Endothelial cell of umbilical vein (primary cell): ENCODE measurements around the gene ATG101. TPM values are rescaled to one million over a fixed set of nuclear protein-coding genes. Genes with fewer than 3 reads are reported as not detected.
A peak's percentile ranks its signal among the peaks of the same experiment; 100 is the strongest.

Experiments
- BruUV-seq: library from RNA; stranded (reverse); fragments of 400-500 nt; replicated peaks from 2 replicates; lab custom pipeline; 2021; lab: Mats Ljungman, UMichigan
- CTCF ChIA-PET: fragments of 300-600, 350-600 bp; sonication (Branson Sonifier 250); formaldehyde crosslinking; loops from one replicate; lab custom pipeline; 2021; ENCODE audit warnings: antibody characterized with exemption, inconsistent platforms; lab: Charles Lee
- POLR2A ChIA-PET: fragments of 300-600, 350-600 bp; sonication (Branson Sonifier 250); formaldehyde crosslinking; loops from one replicate; lab custom pipeline; 2021; ENCODE audit warnings: antibody characterized with exemption, inconsistent platforms; lab: Charles Lee
- DNase-seq: peaks from one replicate; pipeline ENCODE4 v3.0.0-alpha.2; 2011; ENCODE audit warnings: low read depth, low spot score
- FAIRE-seq: peaks from 2 replicates; lab custom pipeline; 2011; peaks lifted over from hg19 to GRCh38; lab: Jason Lieb, UNC
- H2AFZ ChIP-seq: 2 replicates; pipeline ENCODE4 v1.6.0; 2012; ENCODE audit warnings: low read depth, low read length, control low read depth, inconsistent platforms
- H3K27ac ChIP-seq: 2 replicates; pipeline ENCODE4 v1.5.1; 2011; ENCODE audit warnings: low read depth, mild to moderate bottlenecking, control low read depth, low read length, moderate library complexity; ENCODE audit not compliant: insufficient read depth
- H3K27me3 ChIP-seq, 2 experiments: 2 replicates each; pipeline versions ENCODE4 v1.6.0 to v1.6.1; 2011; ENCODE audit warnings: low read length in 2 of 2, mixed read lengths in 1 of 2; ENCODE audit not compliant: control insufficient read depth in 2 of 2, insufficient read depth in 2 of 2
- H3K36me3 ChIP-seq, 2 experiments: 2 replicates in 1 of 2; 3 replicates in 1 of 2; pipeline ENCODE4 v1.5.1; 2011; ENCODE audit warnings: low read length in 2 of 2, mild to moderate bottlenecking in 1 of 2, moderate library complexity in 1 of 2; ENCODE audit not compliant: control insufficient read depth in 2 of 2, insufficient read depth in 2 of 2; ENCODE audit errors: extremely low read depth in 1 of 2
- H3K4me1 ChIP-seq: 3 replicates; pipeline ENCODE4 v1.5.1; 2011; ENCODE audit warnings: mild to moderate bottlenecking, low read length; ENCODE audit not compliant: control insufficient read depth, insufficient read depth; ENCODE audit errors: extremely low read depth
- H3K4me2 ChIP-seq: 2 replicates; pipeline ENCODE4 v1.6.1; 2011; ENCODE audit warnings: low read length, control low read depth, mixed read lengths; ENCODE audit not compliant: insufficient read depth
- H3K4me3 ChIP-seq, 3 experiments: fragments of 200-600 bp in 1 of 3; sonication (generic), shearing (Covaris generic) in 1 of 3; replicated peaks in 1 of 3; 2 replicates each; pipeline ENCODE4 v1.5.1; 2011 to 2016; ENCODE audit warnings: control low read depth in 3 of 3, low read length in 3 of 3, mild to moderate bottlenecking in 2 of 3, inconsistent platforms in 1 of 3, low read depth in 1 of 3, moderate library complexity in 1 of 3; ENCODE audit not compliant: insufficient read depth in 1 of 3
- H3K79me2 ChIP-seq: 2 replicates; pipeline ENCODE4 v1.6.0; 2012; ENCODE audit warnings: low read length, inconsistent platforms; ENCODE audit not compliant: control insufficient read depth, insufficient read depth
- H3K9ac ChIP-seq: replicated peaks from 2 replicates; pipeline ENCODE3; 2011; ENCODE audit warnings: low read length, control low read depth; ENCODE audit not compliant: insufficient read depth; ENCODE audit errors: extremely low read depth
- H3K9me1 ChIP-seq: replicated peaks from 3 replicates; pipeline ENCODE4 v1.6.0; 2011; ENCODE audit warnings: mild to moderate bottlenecking, low read length; ENCODE audit not compliant: control insufficient read depth, insufficient read depth; ENCODE audit errors: extremely low read depth
- H3K9me3 ChIP-seq: replicated peaks from 2 replicates; pipeline ENCODE4 v1.5.1; 2012; ENCODE audit warnings: low read length, inconsistent platforms; ENCODE audit not compliant: control insufficient read depth, insufficient read depth
- H4K20me1 ChIP-seq: replicated peaks from 2 replicates; pipeline ENCODE3; 2011; ENCODE audit warnings: mild to moderate bottlenecking, low read length; ENCODE audit not compliant: control insufficient read depth, insufficient read depth; ENCODE audit errors: extremely low read depth
- CTCF ChIP-seq, 2 donors: IDR thresholded peaks; 1 replicate in 1 of 2; 2 replicates in 1 of 2; pipeline ENCODE4 v1.5.1; 2011; ENCODE audit warnings: low read length in 2 of 2, mild to moderate bottlenecking in 2 of 2, moderate library complexity in 2 of 2, control low read depth in 1 of 2, inconsistent platforms in 1 of 2, low read depth in 1 of 2; ENCODE audit not compliant: insufficient read depth in 1 of 2; ENCODE audit errors: extremely low read depth in 1 of 2
- GATA2 ChIP-seq: IDR thresholded peaks from 2 replicates; pipeline ENCODE4 v1.7.0; 2011; ENCODE audit warnings: low read depth, mild to moderate bottlenecking, moderate library complexity, mixed read lengths, low read length; ENCODE audit not compliant: insufficient read length, insufficient read depth
- POLR2AphosphoS5 ChIP-seq: IDR thresholded peaks from 2 replicates; pipeline ENCODE4 v1.6.1; 2012; ENCODE audit warnings: low read depth, mild to moderate bottlenecking, control low read depth, low read length, moderate library complexity; ENCODE audit not compliant: insufficient read depth
- dilution Hi-C: fragments of 300-500 bp; cut with MboI; formaldehyde crosslinking; loops from one replicate; pipeline ENCODE4 v1.15.0; 2019; ENCODE audit warnings: low sequenced_read_pairs; ENCODE audit not compliant: extremely low pct_ligation_motif_present
- intact Hi-C: fragments of 100-400 bp; cut with micrococcal nuclease; formaldehyde crosslinking; loops from one replicate; pipeline ENCODE4 v1.10.0; 2022
- polyA plus RNA-seq, 4 experiments: library from polyadenylated mRNA; depleted of rRNA in 3 of 4; stranded (reverse) in 3 of 4; unstranded in 1 of 4; fragments of >200 nt; gene quantifications; 2 replicates each; pipeline versions ENCODE4 v1.2.1 to v1.2.3, GENCODE V29; 2011 to 2012; ENCODE audit warnings: missing spikeins in 1 of 4
- total RNA-seq: library from RNA; stranded (reverse); gene quantifications from 2 replicates; pipeline ENCODE4 v1.2.3, GENCODE V29; 2021
- TF ChIP-seq, protein P1 (sequence below): IDR thresholded peaks from 2 replicates; pipeline ENCODE4 v1.6.1; 2011; ENCODE audit not compliant: insufficient read depth, insufficient read length

Gene ATG101
- total and polyA plus RNA-seq, 2 donors (not counting 3 experiments of a cell fraction or from before 2014, with no cell fraction given) = 41.6 to 78.4 TPM

DNA sequence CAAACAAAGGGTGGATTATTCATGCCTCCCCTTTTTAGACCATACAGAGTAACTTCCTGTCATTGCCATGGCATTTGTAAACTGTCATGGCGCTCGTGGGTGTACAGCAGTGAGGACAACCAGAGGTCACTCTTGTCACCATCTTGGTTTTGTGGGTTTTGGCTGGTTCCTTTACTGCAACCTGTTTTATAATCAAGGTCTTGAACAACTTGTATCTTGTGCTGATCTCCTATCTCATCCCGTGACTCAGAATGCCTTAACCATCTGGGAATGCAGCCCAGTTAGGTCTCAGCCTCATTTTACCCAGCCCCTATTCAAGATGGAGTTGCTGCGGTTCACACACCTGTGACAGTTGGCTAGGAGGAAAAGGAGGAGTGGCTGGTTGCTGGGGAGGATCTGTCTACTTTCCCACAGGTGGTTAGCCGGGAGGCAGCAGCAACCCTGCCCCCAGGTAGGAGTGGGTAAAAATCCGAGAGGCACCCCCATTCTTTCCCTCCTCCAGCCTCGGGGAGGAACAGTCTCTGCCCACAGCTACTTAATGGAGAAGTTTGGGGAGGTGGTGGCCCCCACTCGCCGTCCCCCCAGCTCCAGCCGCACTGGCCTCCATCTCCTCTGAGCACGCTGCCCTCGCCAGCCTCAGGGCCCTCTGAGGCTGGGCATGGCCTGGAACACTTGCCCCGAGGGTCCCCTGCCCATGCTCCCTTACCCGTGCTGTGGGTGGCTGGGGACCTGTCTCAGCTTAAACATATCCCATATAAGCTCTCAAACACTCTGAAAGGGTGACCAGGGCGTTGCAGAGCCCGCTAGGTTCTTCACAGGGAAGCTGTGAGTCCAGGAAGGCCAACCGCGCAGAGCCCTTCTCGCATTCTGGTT, 51.4 kb downstream of the ATG101 start:
- TF ChIP-seq, protein P1, sequence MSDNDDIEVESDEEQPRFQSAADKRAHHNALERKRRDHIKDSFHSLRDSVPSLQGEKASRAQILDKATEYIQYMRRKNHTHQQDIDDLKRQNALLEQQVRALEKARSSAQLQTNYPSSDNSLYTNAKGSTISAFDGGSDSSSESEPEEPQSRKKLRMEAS = no peak
- peak; percentile 62 for TF ChIP-seq GATA2
- ChIA-PET POLR2A (no interaction called here), CTCF (interaction anchor here (0.7 to 7.8 kb wide), 21 partner anchors 9 to 912 kb away, joined by 3 to 163 read pairs (median 4); partner anchors contain the start of gene ATG101)
- DNase-seq (no peak), FAIRE-seq (no peak)
- Histone ChIP-seq H3K9me1 (no peaks in the 10 kb centered on the region), H4K20me1 (no peaks in the 10 kb centered on the region), H3K9ac (no peak overlapping the region), H3K9me3 (no peaks in the 10 kb centered on the region), H3K4me2 (no peak overlapping the region), H3K4me3 (no peak overlapping the region), H3K27me3 (peaks cover 0 to 4% of the 10 kb centered on the region in 2 experiments), H3K36me3 (no peaks in the 10 kb centered on the region), H3K4me1 (peaks cover 14% of the 10 kb centered on the region), H3K79me2 (no peaks in the 10 kb centered on the region), H3K27ac (no peak overlapping the region), H2AFZ (peak overlapping the region; percentile 43)
- intact Hi-C loops = loop anchor here (1.0 to 10.0 kb wide), 4 partner anchors 38 to 884 kb away; partner anchors contain the start of genes ATG101 and EIF4B
- dilution Hi-C loops = no loop called here
- no TSS peak for BruUV-seq

- H3K4me2 ChIP-seq = no peak overlapping the region
- H3K36me3 ChIP-seq = no peaks in the 10 kb centered on the region
- TF ChIP-seq CTCF (IDR thresholded peaks at IDR 0.05; ENCODE audit: extremely low read depth in 1 of 2, insufficient read depth in 1 of 2, low read depth in 1 of 2, low read length in 2 of 2) (peak; percentile 58 to 87), POLR2AphosphoS5 (no peak)
- intact Hi-C loops = loop anchor here (1.0 to 10.0 kb wide), 2 partner anchors 39 to 883 kb away; partner anchors contain the start of gene EIF4B
- H3K4me1 ChIP-seq = peaks cover 21% of the 10 kb centered on the region
- H3K79me2 ChIP-seq = no peaks in the 10 kb centered on the region
- ChIA-PET CTCF (interaction anchor here (0.7 to 7.8 kb wide), 20 partner anchors 9 to 911 kb away, joined by 3 to 163 read pairs (median 4); partner anchors contain the start of gene ATG101), POLR2A (no interaction called here)
- H3K27me3 ChIP-seq = peaks cover 0 to 1% of the 10 kb centered on the region in 2 experiments
- H2AFZ ChIP-seq = peak overlapping the region; percentile 23
- no peaks in the 10 kb centered on the region for H4K20me1 ChIP-seq
- no peaks in the 10 kb centered on the region for H3K9me1 ChIP-seq
- peak; percentile 81 for FAIRE-seq
- no peak overlapping the region for H3K9ac ChIP-seq
- no peak overlapping the region for H3K27ac ChIP-seq
- dilution Hi-C loops = no loop called here
- H3K4me3 ChIP-seq = no peak overlapping the region
- BruUV-seq = no TSS peak
- no peaks in the 10 kb centered on the region for H3K9me3 ChIP-seq
- DNase-seq = peak; percentile 33
Observed at GRCh38 chr12:52121824-52122539, 52.2 kb downstream of the ATG101 start.
